ENCODE data around the gene PGC.

- TF ChIP-seq, protein P1, sequence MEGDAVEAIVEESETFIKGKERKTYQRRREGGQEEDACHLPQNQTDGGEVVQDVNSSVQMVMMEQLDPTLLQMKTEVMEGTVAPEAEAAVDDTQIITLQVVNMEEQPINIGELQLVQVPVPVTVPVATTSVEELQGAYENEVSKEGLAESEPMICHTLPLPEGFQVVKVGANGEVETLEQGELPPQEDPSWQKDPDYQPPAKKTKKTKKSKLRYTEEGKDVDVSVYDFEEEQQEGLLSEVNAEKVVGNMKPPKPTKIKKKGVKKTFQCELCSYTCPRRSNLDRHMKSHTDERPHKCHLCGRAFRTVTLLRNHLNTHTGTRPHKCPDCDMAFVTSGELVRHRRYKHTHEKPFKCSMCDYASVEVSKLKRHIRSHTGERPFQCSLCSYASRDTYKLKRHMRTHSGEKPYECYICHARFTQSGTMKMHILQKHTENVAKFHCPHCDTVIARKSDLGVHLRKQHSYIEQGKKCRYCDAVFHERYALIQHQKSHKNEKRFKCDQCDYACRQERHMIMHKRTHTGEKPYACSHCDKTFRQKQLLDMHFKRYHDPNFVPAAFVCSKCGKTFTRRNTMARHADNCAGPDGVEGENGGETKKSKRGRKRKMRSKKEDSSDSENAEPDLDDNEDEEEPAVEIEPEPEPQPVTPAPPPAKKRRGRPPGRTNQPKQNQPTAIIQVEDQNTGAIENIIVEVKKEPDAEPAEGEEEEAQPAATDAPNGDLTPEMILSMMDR (IDR thresholded peaks at IDR 0.05): no peak
- no peak for TF ChIP-seq POLR2A (IDR thresholded peaks at IDR 0.05)
These were observed 20.3 kb downstream of the PGC start for GRCh38 chr6:41726876-41727275.
